CD4-positive, alpha-beta T cell (primary cell): ENCODE data around the gene SPRY1. TPM values are rescaled to one million over a fixed set of nuclear protein-coding genes. Genes with fewer than 3 reads are reported as not detected.

Experiments used
- ATAC-seq: fragments of 200-7000 bp; cut with Tn5 transposase; one replicate; pipeline ENCODE4 v1.10.0; 2022; ENCODE audit warnings: mild to moderate bottlenecking; ENCODE audit not compliant: poor library complexity
- CTCF ChIA-PET: fragments of 350-600 bp; sonication (Branson Sonifier 250); formaldehyde crosslinking; loops from one replicate; lab custom pipeline; 2021; ENCODE audit warnings: antibody characterized with exemption, inconsistent platforms; lab: Charles Lee
- POLR2A ChIA-PET: fragments of 350-600 bp; sonication (Branson Sonifier 250); formaldehyde crosslinking; loops from one replicate; lab custom pipeline; 2021; ENCODE audit warnings: antibody characterized with exemption, inconsistent platforms; lab: Charles Lee
- DNase-seq, 14 experiments: peaks; one replicate each; pipeline ENCODE4 v3.0.0-alpha.2; 2013 to 2020; ENCODE audit warnings: mixed read lengths in 2 of 14
- H3K27ac ChIP-seq, 2 donors: one replicate each; pipeline versions ENCODE4 v1.5.1 to v1.7.0; 2013; ENCODE audit warnings: low read length in 2 of 2, low read depth in 1 of 2, mild to moderate bottlenecking in 1 of 2
- H3K27me3 ChIP-seq, 2 experiments: 1 replicate in 1 of 2; 2 replicates in 1 of 2; pipeline versions ENCODE4 v1.6.1 to v1.7.0; 2013; ENCODE audit warnings: low read length in 2 of 2, control low read depth in 1 of 2, mild to moderate bottlenecking in 1 of 2, moderate library complexity in 1 of 2; ENCODE audit not compliant: insufficient read depth in 2 of 2, control insufficient read depth in 1 of 2
- H3K36me3 ChIP-seq: one replicate; pipeline ENCODE4 v1.6.1; 2013; ENCODE audit warnings: low read length, control low read depth; ENCODE audit not compliant: insufficient read depth
- H3K4me1 ChIP-seq: one replicate; pipeline ENCODE4 v1.6.1; 2013; ENCODE audit warnings: low read length, control low read depth; ENCODE audit not compliant: insufficient read depth
- H3K4me3 ChIP-seq: one replicate; pipeline ENCODE4 v1.5.1; 2013; ENCODE audit warnings: mild to moderate bottlenecking, low read length, moderate library complexity
- H3K9me3 ChIP-seq, 2 experiments: 1 replicate in 1 of 2; 2 replicates in 1 of 2; pipeline versions ENCODE4 v1.6.1 to v1.7.0; 2013; ENCODE audit warnings: low read length in 2 of 2, mild to moderate bottlenecking in 2 of 2, control low read depth in 1 of 2, moderate library complexity in 1 of 2; ENCODE audit not compliant: control insufficient read depth in 1 of 2, insufficient read depth in 1 of 2
- H3K27ac Mint-ChIP-seq: one replicate; pipeline ENCODE4 v1.8.0; 2020; ENCODE audit warnings: mixed read lengths
- H3K27me3 Mint-ChIP-seq: one replicate; pipeline ENCODE4 v1.8.0; 2021; ENCODE audit warnings: mixed read lengths
- H3K36me3 Mint-ChIP-seq: one replicate; pipeline ENCODE4 v1.8.0; 2021; ENCODE audit warnings: low read depth, mixed read lengths
- H3K4me1 Mint-ChIP-seq: one replicate; pipeline ENCODE4 v1.8.0; 2021; ENCODE audit warnings: low read depth, mixed read lengths
- H3K4me3 Mint-ChIP-seq: one replicate; pipeline ENCODE4 v1.8.0; 2020; ENCODE audit warnings: mild to moderate bottlenecking, mixed read lengths
- H3K9me3 Mint-ChIP-seq: one replicate; pipeline ENCODE4 v1.8.0; 2020; ENCODE audit warnings: mixed read lengths
- intact Hi-C, 2 experiments: fragments of 100-400 bp; cut with DNase I in 1 of 2; cut with micrococcal nuclease in 1 of 2; formaldehyde crosslinking; loops; one replicate each; pipeline versions ENCODE4 v1.15.1 to v1.9.0; 2023 to 2025; cut with DNase I, micrococcal nuclease
- total RNA-seq, 174 experiments: library from RNA in 2 of 174; stranded (reverse) in 2 of 174; gene quantifications; one replicate each; pipeline ENCODE4 v1.2.3 and lab custom pipeline; 2021 to 2026
- TF ChIP-seq, protein P1 (sequence below): fragments of 200-600 bp; IDR thresholded peaks from one replicate; pipeline ENCODE4 v1.8.0; 2022; ENCODE audit warnings: antibody characterized with exemption, mild to moderate bottlenecking

Gene SPRY1
- total RNA-seq, 2 experiments from 2014 or later = 19.6 to 20.3 TPM

DNA sequence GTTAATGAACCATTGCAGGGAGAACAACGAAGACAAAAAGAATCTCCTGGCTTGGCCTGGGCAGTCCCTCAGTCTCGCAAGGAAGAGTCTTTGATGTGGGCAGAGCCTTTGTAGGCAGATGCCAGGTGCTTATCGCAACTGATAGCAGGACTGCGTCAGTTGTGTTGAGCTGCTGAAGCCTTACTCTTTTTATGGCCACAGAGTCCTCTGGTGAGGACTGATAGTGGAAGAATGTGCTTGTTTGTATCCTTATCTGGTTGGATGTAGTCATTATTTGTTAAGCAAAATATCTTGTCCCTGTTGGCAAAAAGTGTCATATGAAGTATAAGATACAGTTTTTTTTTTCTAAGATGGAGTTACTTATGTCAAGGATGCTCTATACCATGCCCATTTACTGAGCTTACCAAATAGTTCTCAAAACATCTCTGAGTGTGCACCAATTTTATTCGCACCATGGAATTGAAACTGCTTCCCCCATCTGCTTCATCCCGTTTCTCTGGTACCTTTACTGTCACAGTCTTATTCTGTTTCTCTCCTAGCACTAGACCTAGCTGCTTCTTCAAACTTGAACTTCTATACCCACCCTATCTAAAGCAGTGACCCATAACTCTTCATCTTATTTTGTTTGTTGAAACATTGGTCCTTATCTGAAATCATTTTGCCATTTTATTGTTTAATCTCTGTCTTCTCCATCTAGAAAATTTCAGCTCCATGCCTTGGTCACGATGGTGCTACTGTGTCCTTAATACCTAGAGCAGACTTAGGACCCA is 47.0 kb upstream of the SPRY1 start:
- H3K4me3 Mint-ChIP-seq = no peak overlapping the region
- Histone ChIP-seq H3K4me1 (no peaks in the 10 kb centered on the region), H3K9me3 (peaks cover 0 to 5% of the 10 kb centered on the region in 2 experiments), H3K27ac (no peak overlapping the region), H3K27me3 (peaks cover 0 to 16% of the 10 kb centered on the region in 2 experiments), H3K36me3 (no peaks in the 10 kb centered on the region), H3K4me3 (no peak overlapping the region)
- no peak overlapping the region for H3K27ac Mint-ChIP-seq
- TF ChIP-seq, protein P1, sequence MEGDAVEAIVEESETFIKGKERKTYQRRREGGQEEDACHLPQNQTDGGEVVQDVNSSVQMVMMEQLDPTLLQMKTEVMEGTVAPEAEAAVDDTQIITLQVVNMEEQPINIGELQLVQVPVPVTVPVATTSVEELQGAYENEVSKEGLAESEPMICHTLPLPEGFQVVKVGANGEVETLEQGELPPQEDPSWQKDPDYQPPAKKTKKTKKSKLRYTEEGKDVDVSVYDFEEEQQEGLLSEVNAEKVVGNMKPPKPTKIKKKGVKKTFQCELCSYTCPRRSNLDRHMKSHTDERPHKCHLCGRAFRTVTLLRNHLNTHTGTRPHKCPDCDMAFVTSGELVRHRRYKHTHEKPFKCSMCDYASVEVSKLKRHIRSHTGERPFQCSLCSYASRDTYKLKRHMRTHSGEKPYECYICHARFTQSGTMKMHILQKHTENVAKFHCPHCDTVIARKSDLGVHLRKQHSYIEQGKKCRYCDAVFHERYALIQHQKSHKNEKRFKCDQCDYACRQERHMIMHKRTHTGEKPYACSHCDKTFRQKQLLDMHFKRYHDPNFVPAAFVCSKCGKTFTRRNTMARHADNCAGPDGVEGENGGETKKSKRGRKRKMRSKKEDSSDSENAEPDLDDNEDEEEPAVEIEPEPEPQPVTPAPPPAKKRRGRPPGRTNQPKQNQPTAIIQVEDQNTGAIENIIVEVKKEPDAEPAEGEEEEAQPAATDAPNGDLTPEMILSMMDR = no peak
- H3K4me1 Mint-ChIP-seq = peaks cover 10% of the 10 kb centered on the region
- ATAC-seq = no peak
- H3K9me3 Mint-ChIP-seq = no peaks in the 10 kb centered on the region
- POLR2A ChIA-PET = no interaction called here
- no peaks in the 10 kb centered on the region for H3K36me3 Mint-ChIP-seq
- CTCF ChIA-PET = no interaction called here
- peaks cover 7% of the 10 kb centered on the region for H3K27me3 Mint-ChIP-seq
- DNase-seq = no peak
- intact Hi-C loops = no loop called here

DNA sequence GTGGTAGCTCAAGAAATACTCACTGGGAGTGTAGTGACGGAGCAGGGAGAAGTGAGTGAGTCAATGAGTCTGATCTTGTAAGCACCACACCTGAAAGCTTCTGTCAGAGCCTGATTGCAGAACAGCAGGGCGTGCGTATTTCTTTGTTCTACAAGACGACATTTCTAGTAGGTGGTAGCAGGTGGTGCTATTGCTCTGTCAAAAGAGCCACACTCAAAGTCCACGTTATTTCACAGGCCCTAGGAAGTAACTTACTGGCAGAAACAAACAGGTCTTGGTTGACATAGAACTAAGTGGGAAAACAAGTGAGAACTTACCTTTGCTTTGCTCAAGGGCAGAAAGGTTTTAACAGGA is 46.4 kb upstream of the SPRY1 start:
- ChIA-PET CTCF (no interaction called here), POLR2A (no interaction called here)
- intact Hi-C loops = no loop called here
- Mint-ChIP-seq H3K27me3 (peaks cover 7% of the 10 kb centered on the region), H3K36me3 (no peaks in the 10 kb centered on the region), H3K9me3 (no peaks in the 10 kb centered on the region), H3K27ac (no peak overlapping the region), H3K4me1 (peaks cover 10% of the 10 kb centered on the region), H3K4me3 (no peak overlapping the region)
- Histone ChIP-seq H3K9me3 (peaks cover 0 to 5% of the 10 kb centered on the region in 2 experiments), H3K4me1 (no peaks in the 10 kb centered on the region), H3K27me3 (peaks cover 0 to 16% of the 10 kb centered on the region in 2 experiments), H3K4me3 (no peak overlapping the region), H3K36me3 (no peaks in the 10 kb centered on the region), H3K27ac (no peak overlapping the region)
- ATAC-seq (no peak), DNase-seq (peak in 1 of 14 experiments; percentile 11)
- TF ChIP-seq, protein P1 = no peak

DNA sequence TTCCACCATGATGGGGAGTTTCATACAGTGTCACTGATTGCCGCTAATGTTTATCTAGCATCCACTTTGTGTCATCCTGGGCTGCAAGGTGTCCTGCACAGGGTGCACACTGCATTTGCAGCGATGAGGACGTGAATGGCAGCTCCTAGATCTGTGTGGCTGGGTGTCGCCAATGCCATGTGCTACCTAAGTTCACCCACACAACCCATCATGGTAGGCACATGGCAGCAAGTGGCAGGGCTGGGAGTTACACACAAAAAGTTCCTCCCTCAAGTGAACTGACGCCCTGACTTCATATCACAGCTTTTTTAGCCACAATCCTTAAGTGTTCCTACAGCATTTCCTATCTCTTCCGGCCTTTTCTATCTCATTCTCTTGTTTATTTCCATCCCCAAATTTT is 45.9 kb upstream of the SPRY1 start:
- Mint-ChIP-seq H3K27me3 (peaks cover 7% of the 10 kb centered on the region), H3K27ac (no peak overlapping the region), H3K4me3 (no peak overlapping the region), H3K9me3 (no peaks in the 10 kb centered on the region), H3K36me3 (no peaks in the 10 kb centered on the region), H3K4me1 (peaks cover 10% of the 10 kb centered on the region)
- Histone ChIP-seq H3K4me3 (no peak overlapping the region), H3K9me3 (peaks cover 0 to 5% of the 10 kb centered on the region in 2 experiments), H3K27me3 (peaks cover 0 to 16% of the 10 kb centered on the region in 2 experiments), H3K4me1 (no peaks in the 10 kb centered on the region), H3K36me3 (no peaks in the 10 kb centered on the region), H3K27ac (no peak overlapping the region)
- TF ChIP-seq, protein P1 = no peak
- POLR2A ChIA-PET = no interaction called here
- DNase-seq = no peak
- intact Hi-C loops = no loop called here
- CTCF ChIA-PET = no interaction called here
- ATAC-seq = no peak
